Parathyroid adenoma (tissue), 2 donors: Measurements from ENCODE around the gene ITGA8.

Experiments
- H2AFZ ChIP-seq: fragments of 300-600 bp; sonication (generic); one replicate; pipeline ENCODE4 v1.7.0; 2017; ENCODE audit warnings: antibody characterized with exemption, mild to moderate bottlenecking
- H3K27ac ChIP-seq: fragments of 300-600 bp; sonication (generic); one replicate; pipeline ENCODE4 v1.7.0; 2017
- H3K27me3 ChIP-seq: fragments of 300-600 bp; sonication (generic); one replicate; pipeline ENCODE4 v1.7.0; 2017; ENCODE audit warnings: low read length; ENCODE audit not compliant: control insufficient read depth, insufficient read depth
- H3K36me3 ChIP-seq: fragments of 300-600 bp; sonication (generic); one replicate; pipeline ENCODE4 v1.7.0; 2017; ENCODE audit warnings: low read length; ENCODE audit not compliant: control insufficient read depth, insufficient read depth
- H3K4me1 ChIP-seq: fragments of 300-600 bp; sonication (generic); one replicate; pipeline ENCODE4 v1.7.0; 2017; ENCODE audit warnings: control low read depth
- H3K4me2 ChIP-seq: fragments of 300-600 bp; sonication (generic); one replicate; pipeline ENCODE4 v1.7.0; 2017; ENCODE audit warnings: low read length
- H3K4me3 ChIP-seq: fragments of 300-600 bp; sonication (generic); one replicate; pipeline ENCODE4 v1.7.0; 2017; ENCODE audit warnings: low read depth, low read length
- H3K79me2 ChIP-seq: fragments of 300-600 bp; sonication (generic); one replicate; pipeline ENCODE4 v1.7.0; 2017; ENCODE audit warnings: control low read depth
- H3K9ac ChIP-seq: fragments of 300-600 bp; sonication (generic); one replicate; pipeline ENCODE4 v1.7.0; 2017; ENCODE audit warnings: mild to moderate bottlenecking
- H3K9me3 ChIP-seq: fragments of 300-600 bp; sonication (generic); one replicate; pipeline ENCODE4 v1.7.0; 2017; ENCODE audit warnings: low read length; ENCODE audit not compliant: control insufficient read depth
- TF ChIP-seq, protein P1 (sequence below): fragments of 300-600 bp; sonication (generic); IDR thresholded peaks from one replicate; pipeline ENCODE4 v1.7.0; 2017; ENCODE audit warnings: antibody characterized with exemption, mild to moderate bottlenecking
- donor health status: primary hyperparathyroidism.

ITGA8 gene

DNA sequence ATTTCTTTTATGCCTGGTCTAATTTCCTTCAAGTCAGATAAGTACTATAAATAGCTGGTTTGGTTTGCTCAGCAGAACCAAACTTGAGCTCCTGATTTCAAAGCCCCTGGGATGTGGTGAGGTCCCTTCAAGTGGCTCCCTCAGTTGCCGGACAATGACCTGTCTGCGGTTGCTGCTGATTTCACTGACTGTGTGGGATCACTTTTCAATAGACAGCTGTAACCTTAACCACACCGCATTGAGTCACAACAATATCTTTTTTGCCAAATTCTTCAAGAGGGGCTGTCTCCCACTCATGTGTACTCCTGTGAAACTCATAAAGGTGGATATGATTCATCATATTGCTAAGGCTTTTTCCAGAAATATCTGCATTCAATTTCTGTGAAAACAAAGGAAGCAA is 23.1 kb upstream of the ITGA8 start:
- Histone ChIP-seq H3K27me3 (no peaks in the 10 kb centered on the region), H3K9me3 (no peaks in the 10 kb centered on the region), H3K79me2 (no peaks in the 10 kb centered on the region), H3K4me1 (no peaks in the 10 kb centered on the region), H3K27ac (no peak overlapping the region), H3K4me2 (no peak overlapping the region), H3K9ac (no peak overlapping the region), H3K36me3 (no peaks in the 10 kb centered on the region), H2AFZ (peak overlapping the region; percentile 7), H3K4me3 (no peak overlapping the region)
- TF ChIP-seq, protein P1, sequence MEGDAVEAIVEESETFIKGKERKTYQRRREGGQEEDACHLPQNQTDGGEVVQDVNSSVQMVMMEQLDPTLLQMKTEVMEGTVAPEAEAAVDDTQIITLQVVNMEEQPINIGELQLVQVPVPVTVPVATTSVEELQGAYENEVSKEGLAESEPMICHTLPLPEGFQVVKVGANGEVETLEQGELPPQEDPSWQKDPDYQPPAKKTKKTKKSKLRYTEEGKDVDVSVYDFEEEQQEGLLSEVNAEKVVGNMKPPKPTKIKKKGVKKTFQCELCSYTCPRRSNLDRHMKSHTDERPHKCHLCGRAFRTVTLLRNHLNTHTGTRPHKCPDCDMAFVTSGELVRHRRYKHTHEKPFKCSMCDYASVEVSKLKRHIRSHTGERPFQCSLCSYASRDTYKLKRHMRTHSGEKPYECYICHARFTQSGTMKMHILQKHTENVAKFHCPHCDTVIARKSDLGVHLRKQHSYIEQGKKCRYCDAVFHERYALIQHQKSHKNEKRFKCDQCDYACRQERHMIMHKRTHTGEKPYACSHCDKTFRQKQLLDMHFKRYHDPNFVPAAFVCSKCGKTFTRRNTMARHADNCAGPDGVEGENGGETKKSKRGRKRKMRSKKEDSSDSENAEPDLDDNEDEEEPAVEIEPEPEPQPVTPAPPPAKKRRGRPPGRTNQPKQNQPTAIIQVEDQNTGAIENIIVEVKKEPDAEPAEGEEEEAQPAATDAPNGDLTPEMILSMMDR: no peak

DNA sequence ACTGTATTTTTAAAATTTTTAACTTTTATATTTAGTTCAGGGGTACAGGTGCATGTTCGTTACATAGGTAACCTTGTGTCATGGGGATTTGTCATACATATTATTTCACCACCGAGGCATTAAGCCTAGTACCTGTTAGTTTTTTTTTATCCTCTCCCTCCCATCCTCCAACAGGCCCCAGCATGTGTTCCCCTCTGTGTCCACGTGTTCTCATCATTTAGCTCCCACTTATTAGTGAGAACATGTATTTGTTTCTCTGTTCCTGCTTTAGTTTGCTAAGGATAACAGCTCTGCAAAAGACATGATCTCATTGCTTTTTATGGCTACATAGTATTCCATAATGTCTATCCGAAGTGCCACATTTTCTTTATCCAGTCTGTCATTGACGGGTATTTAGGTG is 22.4 kb upstream of the ITGA8 start:
- Histone ChIP-seq H3K4me1 (no peaks in the 10 kb centered on the region), H3K4me3 (no peak overlapping the region), H3K27me3 (no peaks in the 10 kb centered on the region), H3K79me2 (no peaks in the 10 kb centered on the region), H2AFZ (no peak overlapping the region), H3K27ac (no peak overlapping the region), H3K36me3 (no peaks in the 10 kb centered on the region), H3K4me2 (no peak overlapping the region), H3K9ac (no peak overlapping the region), H3K9me3 (no peaks in the 10 kb centered on the region)
- TF ChIP-seq, protein P1: no peak

DNA sequence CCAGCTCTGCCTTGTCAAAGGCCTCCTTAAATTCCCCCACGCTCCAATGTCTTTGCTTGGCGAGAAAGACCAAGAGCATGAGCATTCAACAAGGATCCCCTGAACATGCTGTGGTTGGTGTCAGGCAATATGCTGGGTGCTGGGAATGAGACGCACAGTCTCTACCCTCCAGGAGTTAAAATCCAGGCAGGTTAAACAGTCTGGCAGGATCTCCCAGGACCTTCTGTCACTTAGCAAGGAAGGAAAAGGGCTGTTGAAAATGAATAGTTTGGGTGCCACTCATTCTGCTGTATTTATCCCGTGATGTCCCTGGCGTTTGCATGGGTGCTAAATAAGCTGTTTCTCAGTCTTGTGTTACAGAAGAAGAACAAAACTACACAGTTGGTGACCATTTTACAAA is 21.9 kb upstream of the ITGA8 start:
- no peak overlapping the region for H3K4me2 ChIP-seq
- H2AFZ ChIP-seq: no peak overlapping the region
- H3K36me3 ChIP-seq: no peaks in the 10 kb centered on the region
- no peak overlapping the region for H3K9ac ChIP-seq
- no peaks in the 10 kb centered on the region for H3K4me1 ChIP-seq
- H3K27me3 ChIP-seq: no peaks in the 10 kb centered on the region
- no peak overlapping the region for H3K4me3 ChIP-seq
- no peaks in the 10 kb centered on the region for H3K9me3 ChIP-seq
- TF ChIP-seq, protein P1: no peak
- no peaks in the 10 kb centered on the region for H3K79me2 ChIP-seq
- H3K27ac ChIP-seq: no peak overlapping the region

DNA sequence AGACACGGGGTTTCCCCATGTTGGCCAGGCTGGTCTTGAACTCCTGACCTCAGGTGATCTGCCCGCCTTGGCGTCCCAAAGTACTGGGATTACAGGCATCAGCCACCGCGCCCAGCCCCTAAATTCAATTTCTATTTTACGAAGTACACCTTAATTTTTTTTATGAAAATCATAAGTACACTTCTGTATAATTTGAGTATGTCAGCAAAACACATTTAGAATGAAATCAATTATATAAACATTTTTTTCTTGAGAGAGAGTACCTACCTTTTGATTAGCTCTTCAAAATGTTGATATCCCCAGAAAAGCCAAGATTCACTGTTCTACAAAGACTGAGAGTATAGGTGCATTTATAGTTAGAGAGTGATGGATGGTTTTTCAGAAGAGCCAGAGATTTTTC is 20.5 kb upstream of the ITGA8 start:
- TF ChIP-seq, protein P1: no peak
- Histone ChIP-seq H3K4me2 (no peak overlapping the region), H3K27me3 (no peaks in the 10 kb centered on the region), H3K9ac (no peak overlapping the region), H3K4me1 (peaks cover 8% of the 10 kb centered on the region), H3K4me3 (no peak overlapping the region), H3K36me3 (no peaks in the 10 kb centered on the region), H3K27ac (no peak overlapping the region), H3K9me3 (no peaks in the 10 kb centered on the region), H3K79me2 (no peaks in the 10 kb centered on the region), H2AFZ (no peak overlapping the region)

DNA sequence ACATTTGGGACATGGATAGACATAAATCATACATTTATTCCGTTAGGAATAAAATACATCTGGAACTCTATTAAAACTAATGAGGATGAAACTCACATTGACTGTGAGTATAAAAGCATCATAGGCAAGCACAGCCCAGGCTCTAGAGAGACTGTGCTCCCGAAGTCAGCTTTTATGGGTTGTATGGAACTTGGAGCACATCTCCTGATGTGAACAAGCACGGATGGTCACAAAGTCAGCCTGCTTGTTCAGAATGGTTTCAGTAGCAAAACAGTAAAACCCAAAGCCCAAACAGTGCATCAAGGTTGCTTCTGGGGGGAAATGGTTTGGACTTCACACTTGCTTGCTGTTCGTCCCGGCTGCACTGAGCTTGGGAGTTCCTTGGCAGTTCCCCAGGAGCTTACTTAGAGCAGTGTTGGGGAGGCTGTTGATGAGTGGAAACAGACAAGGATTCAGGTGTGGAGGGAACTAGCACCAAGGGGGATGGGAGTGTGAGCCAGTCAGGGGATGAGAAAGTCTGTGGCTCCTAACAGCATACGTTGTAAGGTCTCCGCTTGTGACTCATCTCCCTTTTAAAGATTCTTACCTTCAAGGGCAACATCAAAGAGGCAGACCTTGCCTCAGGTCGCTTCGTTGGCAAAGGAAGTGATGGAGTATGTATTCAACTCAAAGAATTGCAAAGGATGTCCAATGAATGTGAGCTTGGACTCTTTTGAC is 19.7 kb upstream of the ITGA8 start:
- H3K4me3 ChIP-seq: no peak overlapping the region
- no peaks in the 10 kb centered on the region for H3K9me3 ChIP-seq
- peaks cover 11% of the 10 kb centered on the region for H3K4me1 ChIP-seq
- no peaks in the 10 kb centered on the region for H3K27me3 ChIP-seq
- no peak overlapping the region for H3K9ac ChIP-seq
- no peak overlapping the region for H3K4me2 ChIP-seq
- no peaks in the 10 kb centered on the region for H3K36me3 ChIP-seq
- no peaks in the 10 kb centered on the region for H3K79me2 ChIP-seq
- no peak overlapping the region for H3K27ac ChIP-seq
- TF ChIP-seq, protein P1: no peak
- H2AFZ ChIP-seq: no peak overlapping the region
